Liver (tissue), 3 donors: ENCODE measurements around the gene APBA2.

Experiments
- CTCF ChIP-seq: fragments of 150-350 bp; IDR thresholded peaks from 2 replicates; pipeline ENCODE4 v1.5.1; 2017; ENCODE audit warnings: improper control_type of control experiment, low read depth, low read length; ENCODE audit not compliant: missing input control
- MAX ChIP-seq: IDR thresholded peaks from 2 replicates; pipeline ENCODE4 v1.6.1; 2016; ENCODE audit warnings: antibody characterized with exemption
- NR2F2 ChIP-seq: IDR thresholded peaks from 2 replicates; pipeline ENCODE4 v1.6.1; 2016; ENCODE audit warnings: antibody characterized with exemption
- SP1 ChIP-seq: IDR thresholded peaks from 2 replicates; pipeline ENCODE4 v1.6.1; 2018; ENCODE audit warnings: antibody characterized with exemption, mild to moderate bottlenecking
- TAF1 ChIP-seq: conservative IDR thresholded peaks from 2 replicates; pipeline ENCODE4 v1.6.1; 2016; ENCODE audit warnings: antibody characterized with exemption, mild to moderate bottlenecking
- TF ChIP-seq, protein P1 (sequence below): IDR thresholded peaks from 2 replicates; pipeline ENCODE4 v1.6.1; 2016; ENCODE audit warnings: antibody characterized with exemption, mild to moderate bottlenecking
- donor health status: healthy.
- donor health status: healthy.

DNA sequence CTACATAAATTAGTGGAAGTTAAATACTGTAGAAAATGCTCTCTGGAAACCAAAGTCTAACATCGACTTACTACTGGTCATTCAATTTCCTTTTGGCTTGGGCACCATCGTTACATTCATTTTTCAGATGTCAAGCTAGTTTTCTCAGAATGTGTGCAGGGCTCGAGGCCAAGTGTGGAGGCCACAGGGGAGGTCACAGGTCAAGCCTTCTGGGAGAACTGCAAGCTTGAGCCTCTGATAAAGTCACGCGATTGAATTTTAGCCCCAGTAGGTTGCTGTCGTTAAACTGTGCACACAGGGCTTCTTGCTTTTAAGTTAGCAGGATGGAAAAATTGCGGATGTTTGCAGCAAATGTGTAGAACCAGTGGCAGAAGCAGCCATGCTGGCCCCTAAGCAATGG lies 182.2 kb downstream of the APBA2 start:
- TF ChIP-seq CTCF (no peak), MAX (no peak), NR2F2 (peak; percentile 43), SP1 (no peak), TAF1 (no peak)
- TF ChIP-seq, protein P1, sequence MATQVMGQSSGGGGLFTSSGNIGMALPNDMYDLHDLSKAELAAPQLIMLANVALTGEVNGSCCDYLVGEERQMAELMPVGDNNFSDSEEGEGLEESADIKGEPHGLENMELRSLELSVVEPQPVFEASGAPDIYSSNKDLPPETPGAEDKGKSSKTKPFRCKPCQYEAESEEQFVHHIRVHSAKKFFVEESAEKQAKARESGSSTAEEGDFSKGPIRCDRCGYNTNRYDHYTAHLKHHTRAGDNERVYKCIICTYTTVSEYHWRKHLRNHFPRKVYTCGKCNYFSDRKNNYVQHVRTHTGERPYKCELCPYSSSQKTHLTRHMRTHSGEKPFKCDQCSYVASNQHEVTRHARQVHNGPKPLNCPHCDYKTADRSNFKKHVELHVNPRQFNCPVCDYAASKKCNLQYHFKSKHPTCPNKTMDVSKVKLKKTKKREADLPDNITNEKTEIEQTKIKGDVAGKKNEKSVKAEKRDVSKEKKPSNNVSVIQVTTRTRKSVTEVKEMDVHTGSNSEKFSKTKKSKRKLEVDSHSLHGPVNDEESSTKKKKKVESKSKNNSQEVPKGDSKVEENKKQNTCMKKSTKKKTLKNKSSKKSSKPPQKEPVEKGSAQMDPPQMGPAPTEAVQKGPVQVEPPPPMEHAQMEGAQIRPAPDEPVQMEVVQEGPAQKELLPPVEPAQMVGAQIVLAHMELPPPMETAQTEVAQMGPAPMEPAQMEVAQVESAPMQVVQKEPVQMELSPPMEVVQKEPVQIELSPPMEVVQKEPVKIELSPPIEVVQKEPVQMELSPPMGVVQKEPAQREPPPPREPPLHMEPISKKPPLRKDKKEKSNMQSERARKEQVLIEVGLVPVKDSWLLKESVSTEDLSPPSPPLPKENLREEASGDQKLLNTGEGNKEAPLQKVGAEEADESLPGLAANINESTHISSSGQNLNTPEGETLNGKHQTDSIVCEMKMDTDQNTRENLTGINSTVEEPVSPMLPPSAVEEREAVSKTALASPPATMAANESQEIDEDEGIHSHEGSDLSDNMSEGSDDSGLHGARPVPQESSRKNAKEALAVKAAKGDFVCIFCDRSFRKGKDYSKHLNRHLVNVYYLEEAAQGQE, result no peak
